ENCODE results near the gene TMEM254.
"Not testable (repeated sequence)": the region's sequence is repeated elsewhere in the genome, so short reads cannot be mapped to it uniquely, and the experiment has no call there.

TMEM254 gene

DNA sequence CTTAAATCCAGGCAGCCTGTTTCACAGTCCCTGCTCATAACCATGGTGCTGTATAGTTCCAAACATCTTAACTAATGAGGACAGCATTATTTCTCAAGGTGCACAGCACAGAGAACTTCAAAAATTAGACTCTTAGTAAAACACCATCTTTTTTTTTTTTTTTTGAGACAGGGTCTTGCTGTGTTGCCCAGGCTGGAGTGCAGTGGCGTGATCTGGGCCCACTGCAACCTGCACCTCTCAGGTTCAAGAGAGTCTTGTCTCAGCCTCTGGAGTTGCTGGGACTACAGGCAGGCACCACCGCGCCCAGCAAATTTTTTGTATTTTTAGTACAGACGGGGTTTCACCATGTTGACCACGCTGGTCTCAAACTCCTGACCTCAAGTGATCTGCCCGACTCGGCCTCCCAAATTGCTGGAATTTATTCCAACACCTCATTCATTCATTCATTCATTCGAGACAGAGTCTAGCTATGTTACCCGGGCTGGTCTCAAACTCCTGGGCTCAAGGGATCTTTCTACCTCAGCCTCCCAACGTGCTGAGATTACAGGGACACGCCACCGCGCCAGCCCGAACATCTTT is 507 bp upstream of the TMEM254 start:
- no peak for DNase-seq (ENCODE audit: low read depth)

- DNase-seq (ENCODE audit: low read depth), result no peak
These were observed 851 bp downstream of the TMEM254 start for GRCh38 chr10:80079312-80079719.

GRCh38 chr10:80081026-80081425 is 2.6 kb downstream of the TMEM254 start:
- no peak for DNase-seq (ENCODE audit: low read depth)

- no peak for DNase-seq (ENCODE audit: low read depth)
These were observed 3.6 kb downstream of the TMEM254 start for GRCh38 chr10:80081801-80082750.

DNA sequence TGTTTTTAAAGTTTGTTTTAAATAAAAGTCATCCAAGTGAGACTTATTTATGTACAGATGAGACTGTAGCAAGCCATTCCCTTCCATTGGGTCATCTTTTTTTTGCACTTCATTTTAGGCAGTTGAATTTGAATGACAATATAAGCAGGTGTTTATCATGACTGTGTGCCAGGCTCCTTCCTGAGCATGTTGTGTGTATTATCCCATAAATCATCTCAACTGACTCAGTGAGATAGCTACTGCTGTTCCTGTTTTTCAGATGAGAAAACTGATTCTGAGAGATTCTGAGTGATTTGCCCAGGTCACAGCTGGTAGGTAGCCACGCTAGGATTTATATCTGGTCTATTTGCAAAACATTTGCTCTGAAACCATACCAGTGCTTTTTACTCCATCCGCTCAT is 11.7 kb downstream of the TMEM254 start:
- DNase-seq (ENCODE audit: low read depth), result no peak

DNA sequence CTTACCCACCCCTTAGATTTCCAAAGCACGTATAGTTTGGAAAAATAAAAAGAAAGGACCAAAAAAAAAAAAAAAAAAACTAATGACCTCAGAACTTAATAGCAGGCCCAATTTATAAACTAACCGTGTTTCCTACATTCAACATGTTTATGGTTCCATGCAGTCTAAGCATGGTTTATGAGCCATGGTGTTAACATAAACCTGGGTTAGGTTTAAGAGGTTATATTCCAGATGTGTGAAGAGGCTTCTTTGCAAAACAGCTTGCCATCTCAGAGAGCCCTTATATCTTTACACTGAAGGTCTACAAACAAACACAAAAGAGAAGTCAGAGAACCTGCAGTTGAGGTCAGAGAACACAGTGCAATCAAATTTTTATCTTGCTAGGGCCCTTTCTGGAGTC is 15.8 kb downstream of the TMEM254 start:
- no peak for DNase-seq (ENCODE audit: low read depth)

GRCh38 chr10:80098272-80098671 is 19.8 kb downstream of the TMEM254 start:
- not testable (repeated sequence) for DNase-seq (ENCODE audit: low read depth)

DNA sequence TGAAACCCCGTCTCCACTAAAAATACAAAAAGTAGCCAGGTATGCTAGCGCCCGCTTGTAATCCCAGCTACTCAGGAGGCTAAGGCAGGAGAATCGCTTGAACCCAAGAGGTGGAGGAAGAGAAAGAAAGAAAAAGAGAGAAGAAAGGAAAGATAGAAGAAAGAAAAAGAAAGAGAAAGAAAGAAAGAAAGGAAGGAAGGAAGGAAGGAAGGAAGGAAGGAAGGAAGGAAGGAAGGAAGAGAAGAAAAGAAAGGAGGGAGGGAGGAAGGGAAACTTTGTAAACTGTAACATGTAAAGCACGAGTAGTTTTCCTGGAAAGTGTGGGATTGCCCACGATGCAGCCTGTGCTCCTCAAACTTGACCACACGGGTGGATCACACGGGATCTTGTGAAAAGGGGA is 20.8 kb downstream of the TMEM254 start:
- not testable (repeated sequence) for DNase-seq (ENCODE audit: low read depth)

GRCh38 chr10:80100116-80100515 is 21.7 kb downstream of the TMEM254 start:
- DNase-seq (ENCODE audit: low read depth), result no peak

DNA sequence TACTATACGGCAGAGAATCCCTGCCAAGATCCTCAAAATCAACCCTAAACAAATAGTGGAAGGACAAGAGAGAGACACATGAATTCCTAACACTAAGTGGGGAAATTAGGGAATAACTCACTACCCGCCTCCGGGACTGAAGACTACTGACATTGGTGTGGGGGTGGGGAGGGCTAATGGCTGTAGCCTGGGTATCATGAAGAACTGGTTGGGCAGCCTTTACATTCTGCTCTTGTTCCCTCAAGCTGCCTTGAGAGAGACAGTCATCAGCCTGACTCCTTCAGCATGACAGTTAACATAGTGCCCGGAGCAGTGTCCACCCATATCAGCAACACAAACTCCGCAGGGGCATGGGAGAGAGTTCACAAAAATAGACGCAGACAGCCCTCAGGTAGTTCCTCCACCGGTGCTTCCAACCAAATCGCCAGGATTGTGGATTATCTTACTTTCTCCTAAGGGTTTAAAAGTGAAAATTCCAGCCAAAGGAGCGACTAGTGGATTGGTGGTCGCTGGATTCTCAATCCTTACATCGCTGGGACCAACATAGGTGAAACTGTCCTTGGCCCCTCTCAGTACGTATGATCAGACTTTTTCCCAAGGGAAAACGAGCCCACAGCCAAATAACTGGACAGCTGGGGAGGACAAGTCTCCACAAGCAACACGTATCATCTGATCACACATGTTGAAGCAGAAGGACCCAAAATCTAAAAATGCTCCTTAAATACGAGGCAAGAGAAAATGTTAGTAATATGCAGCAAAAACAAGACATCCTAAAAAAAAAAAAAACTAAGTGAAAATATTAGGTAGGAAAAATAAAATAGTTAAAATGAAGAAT is 22.6 kb downstream of the TMEM254 start:
- no peak for DNase-seq (ENCODE audit: low read depth)

GRCh38 chr10:80104066-80104926 is 25.8 kb downstream of the TMEM254 start:
- DNase-seq (ENCODE audit: low read depth), result no peak

DNA sequence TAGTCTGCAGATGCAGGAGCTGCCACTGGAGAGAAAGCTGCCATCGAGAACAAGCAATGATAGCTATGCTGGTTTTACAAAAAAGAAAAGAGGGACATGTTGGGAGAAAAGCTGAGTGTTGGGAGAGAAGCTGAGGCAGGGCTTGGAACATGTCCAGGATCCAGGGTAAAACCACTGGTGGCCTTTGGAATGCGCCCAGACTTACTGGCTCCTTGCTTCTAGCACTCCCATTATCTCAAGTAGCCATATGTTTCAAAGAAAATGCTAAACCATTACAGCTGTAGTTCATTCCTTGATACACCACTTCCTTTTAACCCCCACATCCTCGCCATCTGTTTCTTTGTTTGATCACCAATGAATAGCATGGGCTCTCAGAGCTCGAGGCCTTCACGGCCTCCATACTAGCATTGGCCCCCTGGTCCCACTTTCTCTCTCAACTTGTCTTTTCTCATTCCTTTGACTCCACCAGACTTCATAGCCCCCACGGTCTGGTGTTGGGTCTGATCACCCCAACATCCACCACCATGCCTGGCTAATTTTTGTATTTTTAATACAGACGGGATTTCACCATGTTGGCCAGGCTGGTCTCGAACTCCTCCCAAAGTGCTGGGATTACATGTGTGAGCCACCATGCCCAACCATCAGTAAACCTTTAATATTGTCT is 30.2 kb downstream of the TMEM254 start:
- DNase-seq (ENCODE audit: low read depth), result no peak

DNA sequence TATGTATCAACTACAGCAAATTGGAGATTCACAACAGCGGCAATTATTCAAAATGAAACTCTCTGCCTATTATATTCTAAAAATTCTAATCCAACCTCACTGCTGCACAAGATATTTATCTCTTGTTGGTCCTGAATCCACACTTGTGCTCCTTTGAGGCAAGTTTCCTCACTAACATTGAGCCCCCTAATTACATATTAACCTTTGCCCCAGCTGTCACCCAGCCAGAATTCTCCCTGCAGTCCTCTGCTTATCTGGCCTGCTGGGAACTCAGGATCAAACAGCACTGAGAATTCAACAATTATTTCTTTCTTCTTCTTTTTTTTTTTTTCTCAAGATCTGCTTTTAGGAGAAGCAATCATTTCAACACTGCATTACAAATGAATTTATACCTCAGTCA is 32.5 kb downstream of the TMEM254 start:
- no peak for DNase-seq (ENCODE audit: low read depth)

GRCh38 chr10:80118669-80119068 is 40.2 kb downstream of the TMEM254 start:
- no peak for DNase-seq (ENCODE audit: low read depth)

GRCh38 chr10:80122110-80122710 is 43.7 kb downstream of the TMEM254 start:
- DNase-seq (ENCODE audit: low read depth), result no peak

GRCh38 chr10:80122746-80123145 is 44.3 kb downstream of the TMEM254 start:
- no peak for DNase-seq (ENCODE audit: low read depth)

DNA sequence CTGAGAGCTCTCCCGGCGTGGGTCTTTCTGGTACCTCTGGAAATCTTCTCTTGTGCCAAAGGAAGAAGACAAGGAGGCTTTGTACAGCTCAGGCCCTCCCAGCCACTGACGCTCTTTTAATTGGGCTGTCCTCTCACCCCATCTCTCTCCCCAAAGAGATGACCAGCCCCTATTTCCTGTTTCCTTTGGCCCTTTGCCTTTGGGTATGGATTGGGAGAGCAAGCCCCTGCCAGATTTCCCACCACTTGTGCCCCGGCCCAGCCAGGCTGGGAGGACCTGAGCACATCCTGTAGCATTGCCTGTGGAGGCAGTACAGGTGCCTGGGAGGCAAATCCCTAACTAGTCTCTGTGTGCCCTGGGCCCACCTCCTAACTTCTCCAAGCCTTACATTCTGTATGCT is 48.4 kb downstream of the TMEM254 start:
- DNase-seq (ENCODE audit: low read depth), result no peak

GRCh38 chr10:80131499-80131901 is 53.0 kb downstream of the TMEM254 start:
- DNase-seq (ENCODE audit: low read depth), result no peak

DNA sequence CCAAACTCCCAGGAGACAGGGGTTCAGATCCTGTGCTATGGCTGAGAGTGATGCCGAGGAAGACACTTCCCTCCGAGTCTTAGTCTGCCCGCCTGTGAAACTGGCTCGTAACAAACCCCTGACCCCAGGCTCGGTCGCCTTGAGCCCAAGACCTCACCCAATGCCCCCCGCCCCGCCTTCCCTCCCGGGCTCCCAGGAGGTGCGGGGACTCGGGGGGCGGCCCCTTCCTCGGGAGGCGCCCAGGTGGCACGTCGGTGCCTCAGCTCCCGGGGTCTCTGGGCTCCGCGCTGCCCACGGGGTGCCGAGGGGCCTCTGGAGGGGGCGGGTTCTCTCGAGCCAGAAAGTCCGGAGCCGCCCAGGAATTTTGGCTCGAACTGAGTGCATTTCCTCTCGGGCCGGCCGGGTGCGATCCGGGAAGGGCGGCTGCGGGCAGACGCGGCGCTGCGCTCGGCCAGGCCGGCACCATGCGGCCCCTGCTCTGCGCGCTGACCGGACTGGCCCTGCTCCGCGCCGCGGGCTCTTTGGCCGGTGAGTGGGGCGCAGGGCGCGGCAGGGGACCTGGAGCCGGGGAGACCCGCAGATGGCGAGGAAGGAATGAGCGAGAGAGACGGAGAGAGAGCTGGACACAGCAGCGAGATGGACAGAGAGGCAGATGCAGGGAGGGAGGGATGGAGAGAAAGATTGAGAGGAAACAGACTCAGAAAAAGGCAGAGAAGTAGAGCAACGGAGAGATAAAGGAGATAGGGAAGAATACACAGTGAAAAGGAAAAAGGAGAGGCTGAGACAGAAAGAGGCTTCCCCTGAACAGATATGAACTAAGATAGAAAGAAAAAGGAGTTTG is 54.1 kb downstream of the TMEM254 start, which contains the start of gene PLAC9:
Gene PLAC9 (plus strand): TSS at position 432 of the 841 bp plus-strand sequence. CDS start 33 bp downstream, at position 465.
- DNase-seq (ENCODE audit: low read depth), result no peak

DNA sequence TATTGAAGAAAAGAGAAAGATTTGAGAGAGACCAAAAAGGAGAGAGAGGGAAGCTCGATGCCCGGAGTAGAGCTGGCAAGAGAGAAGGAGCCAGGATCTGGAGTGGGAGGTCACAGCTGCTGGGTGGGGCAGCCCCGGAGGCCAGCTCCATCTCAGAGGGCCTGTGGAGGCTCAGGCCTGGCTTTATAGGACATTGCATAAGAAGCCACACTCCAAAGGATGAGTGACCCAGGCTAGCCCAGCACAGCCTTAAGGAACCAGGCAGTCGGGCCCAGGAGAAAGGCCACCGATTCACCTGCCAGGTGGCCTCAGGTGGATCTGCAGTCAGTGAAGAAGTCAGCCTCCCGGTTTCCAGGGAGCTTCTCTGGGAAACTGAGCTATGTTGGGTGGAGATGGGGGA is 54.7 kb downstream of the TMEM254 start:
- no peak for DNase-seq (ENCODE audit: low read depth)

Measured in CMK (cell line).